ENCODE measurements around the gene HOXA6.

DNA sequence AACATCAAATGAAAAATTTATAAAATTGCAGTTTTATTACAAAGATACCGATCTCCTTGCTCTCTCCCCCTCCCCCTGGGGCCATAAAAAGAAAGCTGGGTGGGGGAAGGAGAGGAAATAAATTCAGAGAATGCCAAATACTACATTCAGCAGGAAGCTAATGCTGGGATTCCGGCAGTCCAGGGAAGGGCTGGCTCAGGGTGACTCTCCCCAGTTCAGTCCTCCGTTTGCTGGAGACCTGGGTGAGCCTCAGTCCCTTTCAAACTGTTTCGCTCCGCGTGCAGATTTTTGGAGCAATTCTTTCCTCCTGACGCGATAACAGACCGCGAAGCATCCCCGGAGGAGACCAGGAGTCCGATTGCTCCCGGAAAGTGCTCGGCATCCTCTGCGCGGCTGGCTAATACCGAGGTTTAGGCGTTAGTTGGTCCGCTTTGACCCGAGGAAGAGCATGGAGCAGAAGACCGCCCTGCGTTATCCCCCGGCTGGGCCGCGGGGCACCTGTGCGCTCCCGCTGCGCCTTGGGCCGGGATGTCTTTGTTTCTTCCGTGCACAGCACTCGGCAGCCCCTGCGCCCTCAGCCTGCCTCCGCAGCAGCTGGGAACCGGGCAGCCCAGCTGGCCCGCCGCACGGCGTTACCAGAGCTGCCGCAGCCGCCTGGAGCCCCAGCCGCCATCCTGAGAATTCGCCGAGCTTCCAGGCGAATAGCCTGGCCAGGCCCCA is 41.2 kb downstream of the HOXA6 start:
- TF ChIP-seq, protein P1, sequence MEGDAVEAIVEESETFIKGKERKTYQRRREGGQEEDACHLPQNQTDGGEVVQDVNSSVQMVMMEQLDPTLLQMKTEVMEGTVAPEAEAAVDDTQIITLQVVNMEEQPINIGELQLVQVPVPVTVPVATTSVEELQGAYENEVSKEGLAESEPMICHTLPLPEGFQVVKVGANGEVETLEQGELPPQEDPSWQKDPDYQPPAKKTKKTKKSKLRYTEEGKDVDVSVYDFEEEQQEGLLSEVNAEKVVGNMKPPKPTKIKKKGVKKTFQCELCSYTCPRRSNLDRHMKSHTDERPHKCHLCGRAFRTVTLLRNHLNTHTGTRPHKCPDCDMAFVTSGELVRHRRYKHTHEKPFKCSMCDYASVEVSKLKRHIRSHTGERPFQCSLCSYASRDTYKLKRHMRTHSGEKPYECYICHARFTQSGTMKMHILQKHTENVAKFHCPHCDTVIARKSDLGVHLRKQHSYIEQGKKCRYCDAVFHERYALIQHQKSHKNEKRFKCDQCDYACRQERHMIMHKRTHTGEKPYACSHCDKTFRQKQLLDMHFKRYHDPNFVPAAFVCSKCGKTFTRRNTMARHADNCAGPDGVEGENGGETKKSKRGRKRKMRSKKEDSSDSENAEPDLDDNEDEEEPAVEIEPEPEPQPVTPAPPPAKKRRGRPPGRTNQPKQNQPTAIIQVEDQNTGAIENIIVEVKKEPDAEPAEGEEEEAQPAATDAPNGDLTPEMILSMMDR (IDR thresholded peaks at IDR 0.05) = no peak
- peak; percentile 90 for TF ChIP-seq EZH2phosphoT487 (IDR thresholded peaks at IDR 0.05)

Data from neural progenitor cell (in vitro differentiated cells).